HEK293 (cell line): ENCODE results near the gene DCST1.

Experiments
- CTCF ChIA-PET: fragments of 350-600 bp; formaldehyde crosslinking; extraction: SDS; loops from one replicate; lab custom pipeline; 2021; ENCODE audit warnings: antibody characterized with exemption; lab: Yijun Ruan, JAX
- POLR2A ChIA-PET: fragments of 300-600 bp; formaldehyde crosslinking; extraction: SDS; loops from one replicate; lab custom pipeline; 2020; ENCODE audit warnings: antibody characterized with exemption, inconsistent platforms; lab: Yijun Ruan, JAX
- H3K27ac ChIP-seq: fragments of 200-500 bp; sonication (Bioruptor generic); 2 replicates; pipeline ENCODE4 v1.5.1; 2014; ENCODE audit warnings: low read depth, low read length, control low read depth, inconsistent platforms; ENCODE audit errors: extremely low read depth
- H3K36me3 ChIP-seq, 2 experiments: fragments of 200-500 bp in 1 of 2; sonication (Bioruptor generic) in 1 of 2; 1 replicate in 1 of 2; 2 replicates in 1 of 2; pipeline ENCODE4 v1.5.1; 2014 to 2017; ENCODE audit warnings: inconsistent platforms in 2 of 2, low read length in 2 of 2; ENCODE audit not compliant: control insufficient read depth in 2 of 2, insufficient read depth in 1 of 2
- H3K4me1 ChIP-seq: fragments of 200-500 bp; sonication (Bioruptor generic); 2 replicates; pipeline ENCODE4 v1.5.1; 2014; ENCODE audit warnings: mild to moderate bottlenecking, low read length, inconsistent platforms; ENCODE audit not compliant: control insufficient read depth, insufficient read depth
- H3K4me3 ChIP-seq: 2 replicates; pipeline ENCODE4 v1.5.1; 2011; ENCODE audit warnings: low read depth, mild to moderate bottlenecking, control low read depth, low read length, moderate library complexity
- H3K9me3 ChIP-seq: fragments of 200-500 bp; sonication (Bioruptor generic); 2 replicates; pipeline ENCODE4 v1.5.1; 2014; ENCODE audit warnings: low read depth, low read length, inconsistent platforms; ENCODE audit not compliant: control insufficient read depth, insufficient read depth
- GLIS2 ChIP-seq: fragments of 450-650 bp; formaldehyde crosslinking; IDR thresholded peaks from 2 replicates; pipeline ENCODE4 v1.5.1; 2016; ENCODE audit warnings: missing biosample characterization, missing genetic modification characterization
- TSHZ1 ChIP-seq: fragments of 450-650 bp; formaldehyde crosslinking; IDR thresholded peaks from 2 replicates; pipeline ENCODE4 v1.5.1; 2016; ENCODE audit warnings: missing biosample characterization, missing genetic modification characterization, borderline replicate concordance
- ZBTB48 ChIP-seq: fragments of 450-650 bp; formaldehyde crosslinking; IDR thresholded peaks from 2 replicates; pipeline ENCODE4 v1.5.1; 2016; ENCODE audit warnings: missing biosample characterization, missing genetic modification characterization
- ZNF2 ChIP-seq: fragments of 450-650 bp; formaldehyde crosslinking; IDR thresholded peaks from 2 replicates; pipeline ENCODE4 v1.5.1; 2016; ENCODE audit warnings: missing biosample characterization, missing genetic modification characterization
- ZNF23 ChIP-seq: fragments of 450-650 bp; formaldehyde crosslinking; IDR thresholded peaks from 2 replicates; pipeline ENCODE4 v1.5.1; 2016; ENCODE audit warnings: missing biosample characterization, missing genetic modification characterization, borderline replicate concordance
- ZNF239 ChIP-seq: fragments of 450-650 bp; formaldehyde crosslinking; IDR thresholded peaks from 2 replicates; pipeline ENCODE4 v1.5.1; 2016; ENCODE audit warnings: missing biosample characterization, missing genetic modification characterization
- ZNF544 ChIP-seq: fragments of 450-650 bp; formaldehyde crosslinking; IDR thresholded peaks from 2 replicates; pipeline ENCODE4 v1.5.0; 2017; ENCODE audit warnings: missing biosample characterization, missing genetic modification characterization
- ZNF629 ChIP-seq: fragments of 450-650 bp; formaldehyde crosslinking; IDR thresholded peaks from 2 replicates; pipeline ENCODE4 v1.5.1; 2017; ENCODE audit warnings: missing biosample characterization, missing genetic modification characterization
- ZNF692 ChIP-seq: fragments of 450-650 bp; formaldehyde crosslinking; IDR thresholded peaks from 2 replicates; pipeline ENCODE4 v1.5.1; 2016; ENCODE audit warnings: missing biosample characterization, missing genetic modification characterization
- ZSCAN23 ChIP-seq: fragments of 450-650 bp; formaldehyde crosslinking; IDR thresholded peaks from 2 replicates; pipeline ENCODE4 v1.5.1; 2016; ENCODE audit warnings: missing biosample characterization, missing genetic modification characterization
- TF ChIP-seq, protein P1 (sequence below): fragments of 450-650 bp; formaldehyde crosslinking; IDR thresholded peaks from 2 replicates; pipeline ENCODE4 v1.5.1; 2016; ENCODE audit warnings: missing biosample characterization, missing genetic modification characterization
- TF ChIP-seq, protein P2 (sequence below): fragments of 450-650 bp; formaldehyde crosslinking; IDR thresholded peaks from 2 replicates; pipeline ENCODE4 v1.5.1; 2016; ENCODE audit warnings: missing biosample characterization, missing genetic modification characterization

DCST1 gene

DNA sequence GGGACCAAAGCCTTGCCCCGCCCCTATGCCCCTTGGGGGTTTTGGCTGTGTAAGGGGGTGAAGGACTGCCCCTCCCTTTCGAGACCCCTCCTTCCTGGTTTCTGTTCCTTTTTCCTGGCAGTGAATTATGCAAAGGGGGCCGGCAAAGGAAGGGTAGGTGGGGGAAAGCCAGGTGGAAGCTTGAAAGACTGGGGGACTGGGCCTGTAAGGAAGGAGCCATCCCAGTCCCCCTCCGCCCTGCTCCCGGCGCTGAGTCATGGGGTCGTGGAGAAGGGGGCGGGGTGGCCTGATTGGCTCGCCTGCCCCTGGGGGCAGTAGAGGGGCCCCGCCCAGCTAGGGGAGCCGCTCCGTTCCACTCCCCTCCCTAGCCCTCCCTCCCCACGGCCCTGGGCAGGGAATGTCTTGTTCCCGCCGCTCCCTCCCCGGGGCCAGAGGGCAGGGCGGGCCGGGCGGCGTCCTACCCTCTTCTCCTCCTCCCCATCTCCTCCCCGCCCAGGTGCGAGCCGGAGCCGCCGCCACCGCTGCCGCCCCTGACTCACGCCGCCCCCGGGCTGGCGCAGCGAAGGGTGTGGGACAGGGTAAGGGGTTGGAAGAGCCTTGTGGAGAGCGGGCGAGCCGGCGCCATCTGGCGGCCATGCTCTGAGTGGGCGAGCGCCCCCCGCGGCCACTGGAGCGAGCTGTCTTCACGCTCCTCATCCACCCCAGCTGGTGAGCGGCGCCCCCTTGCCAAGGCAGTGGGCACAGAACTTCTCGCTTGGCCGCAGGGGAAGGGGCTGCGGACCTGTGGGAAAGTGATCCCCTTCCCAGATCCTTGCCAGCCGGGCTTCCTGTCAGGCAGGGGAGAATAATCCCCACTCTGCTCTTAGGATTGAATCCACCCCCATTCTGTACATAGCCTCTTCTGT is 16.3 kb upstream of the DCST1 start (continued):
- TF ChIP-seq TSHZ1 (tag by site-specific recombination) (0 out of 2 replicates have a peak, but pooled peaks have one; percentile 5), ZNF23 (tag by site-specific recombination) (no peak), GLIS2 (tag by site-specific recombination) (peak; percentile 98), ZBTB48 (tag by site-specific recombination) (peak; percentile 100), ZNF239 (no peak)
- TF ChIP-seq, protein P1, sequence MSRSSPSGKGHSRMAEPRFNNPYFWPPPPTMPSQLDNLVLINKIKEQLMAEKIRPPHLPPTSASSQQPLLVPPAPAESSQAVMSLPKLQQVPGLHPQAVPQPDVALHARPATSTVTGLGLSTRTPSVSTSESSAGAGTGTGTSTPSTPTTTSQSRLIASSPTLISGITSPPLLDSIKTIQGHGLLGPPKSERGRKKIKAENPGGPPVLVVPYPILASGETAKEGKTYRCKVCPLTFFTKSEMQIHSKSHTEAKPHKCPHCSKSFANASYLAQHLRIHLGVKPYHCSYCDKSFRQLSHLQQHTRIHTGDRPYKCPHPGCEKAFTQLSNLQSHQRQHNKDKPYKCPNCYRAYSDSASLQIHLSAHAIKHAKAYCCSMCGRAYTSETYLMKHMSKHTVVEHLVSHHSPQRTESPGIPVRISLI (tag by site-specific recombination): no peak

- Histone ChIP-seq H3K9me3 (no peaks in the 10 kb centered on the region), H3K4me3 (peak overlapping the region; percentile 31; the same call in 1 of the 2 replicates), H3K27ac (peak overlapping the region; percentile 48; the same call in 1 of the 2 replicates), H3K36me3 (peaks cover 0 to 34% of the 10 kb centered on the region in 2 experiments; a peak in 1 of 3 replicates), H3K4me1 (peaks cover 3% of the 10 kb centered on the region; the same call in 1 of the 2 replicates)
- ChIA-PET CTCF (interaction anchor here (0.6 to 3.3 kb wide), 31 partner anchors 11 to 331 kb away, joined by 3 to 38 read pairs (median 5); partner anchors contain the start of genes DCST1, DCST2, EFNA3 and FLAD1), POLR2A (interaction anchor here (1.0 to 2.2 kb wide), 10 partner anchors 11 to 62 kb away, joined by 3 to 12 read pairs (median 7); partner anchors contain the start of genes ADAM15, FLAD1, LENEP and PBXIP1)
- TF ChIP-seq ZNF692 (peak; percentile 19; the same call in 1 of the 2 replicates), ZNF2 (tag by site-specific recombination) (no peak)
Measured at GRCh38 chr1:155017946-155018316, 15.7 kb upstream of the DCST1 start.

DNA sequence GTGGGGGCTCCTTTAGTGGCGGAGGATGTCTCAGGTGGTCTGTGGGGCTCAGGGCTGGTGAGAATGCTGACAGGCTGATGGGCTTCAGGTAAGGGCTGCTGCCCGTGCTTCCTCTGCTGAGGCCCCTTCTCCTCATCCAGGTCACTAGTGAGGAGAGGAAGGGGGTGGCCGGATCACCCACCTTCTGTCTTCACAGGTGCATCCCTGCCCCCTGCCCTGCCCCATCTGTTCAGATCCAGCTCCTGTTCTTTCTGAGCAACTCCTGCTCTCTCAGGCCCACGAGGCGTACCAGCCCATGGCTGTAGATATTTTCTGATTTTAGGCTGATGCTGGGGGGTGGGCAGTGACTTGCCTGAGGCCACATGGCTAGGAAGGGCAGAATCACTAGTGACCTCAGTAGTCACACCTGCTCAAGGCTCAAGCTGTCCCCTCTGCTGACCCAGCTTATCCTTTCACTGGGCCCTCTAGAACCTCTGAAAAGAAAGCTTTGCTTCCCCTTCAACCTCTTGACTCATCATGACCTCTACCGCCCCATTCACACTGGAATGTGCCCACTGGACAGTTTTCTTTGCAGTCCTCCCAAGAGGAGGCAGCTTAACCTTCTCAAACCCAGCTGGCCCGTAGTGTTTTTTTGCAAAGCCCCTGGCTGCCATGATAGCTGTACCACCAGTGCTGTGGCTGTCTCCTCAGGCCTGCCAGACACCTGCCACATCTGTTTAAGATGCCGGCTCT is 14.8 kb upstream of the DCST1 start:
- TF ChIP-seq ZNF544 (tag by site-specific recombination): no peak
- TF ChIP-seq, protein P2, sequence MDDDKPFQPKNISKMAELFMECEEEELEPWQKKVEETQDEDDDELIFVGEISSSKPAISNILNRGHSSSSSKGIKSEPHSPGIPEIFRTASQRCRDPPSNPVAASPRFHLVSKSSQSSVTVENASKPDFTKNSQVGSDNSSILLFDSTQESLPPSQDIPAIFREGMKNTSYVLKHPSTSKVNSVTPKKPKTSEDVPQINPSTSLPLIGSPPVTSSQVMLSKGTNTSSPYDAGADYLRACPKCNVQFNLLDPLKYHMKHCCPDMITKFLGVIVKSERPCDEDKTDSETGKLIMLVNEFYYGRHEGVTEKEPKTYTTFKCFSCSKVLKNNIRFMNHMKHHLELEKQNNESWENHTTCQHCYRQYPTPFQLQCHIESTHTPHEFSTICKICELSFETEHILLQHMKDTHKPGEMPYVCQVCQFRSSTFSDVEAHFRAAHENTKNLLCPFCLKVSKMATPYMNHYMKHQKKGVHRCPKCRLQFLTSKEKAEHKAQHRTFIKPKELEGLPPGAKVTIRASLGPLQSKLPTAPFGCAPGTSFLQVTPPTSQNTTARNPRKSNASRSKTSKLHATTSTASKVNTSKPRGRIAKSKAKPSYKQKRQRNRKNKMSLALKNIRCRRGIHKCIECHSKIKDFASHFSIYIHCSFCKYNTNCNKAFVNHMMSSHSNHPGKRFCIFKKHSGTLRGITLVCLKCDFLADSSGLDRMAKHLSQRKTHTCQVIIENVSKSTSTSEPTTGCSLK (tag by site-specific recombination): no peak
- TF ChIP-seq ZNF629 (tag by site-specific recombination): no peak
- TF ChIP-seq ZSCAN23 (tag by site-specific recombination): no peak
- TF ChIP-seq, all 188 proteins: peak for 0
- Histone ChIP-seq H3K4me1 (0 out of 2 replicates have a peak, but pooled peaks cover 3% of the 10 kb centered on the region), H3K9me3 (no peaks in the 10 kb centered on the region), H3K4me3 (no peak overlapping the region), H3K27ac (no peak overlapping the region), H3K36me3 (peaks cover 0 to 30% of the 10 kb centered on the region in 2 experiments; a peak in 1 of 3 replicates)
- ChIA-PET CTCF (interaction anchor here (0.7 to 3.3 kb wide), 17 partner anchors 12 to 816 kb away, joined by 3 to 38 read pairs (median 5); partner anchors contain the start of genes DCST1, DCST2, FLAD1 and LENEP), POLR2A (interaction anchor here (0.7 to 2.2 kb wide), 2 partner anchors 32 to 46 kb away, joined by 3 to 8 read pairs; partner anchors contain the start of gene ADAM15)
